Esophagus squamous epithelium (tissue), 5 donors: ENCODE results near the gene KRTDAP. TPM values are rescaled to one million over a fixed set of nuclear protein-coding genes. Genes with fewer than 3 reads are reported as not detected.
A peak's percentile ranks its signal among the peaks of the same experiment; 100 is the strongest.
"Not testable (repeated sequence)": the region's sequence is repeated elsewhere in the genome, so short reads cannot be mapped to it uniquely, and the experiment has no call there.

Experiments
- DNase-seq: peaks from one replicate; lab custom pipeline; 2025; lab: John Stamatoyannopoulos, UW
- H3K27ac ChIP-seq, 4 donors: fragments of 200-600 bp; sonication (generic); one replicate each; pipeline ENCODE4 v1.5.1; 2016 to 2019; ENCODE audit warnings: mild to moderate bottlenecking in 1 of 4
- H3K27me3 ChIP-seq, 4 donors: fragments of 200-600 bp; sonication (generic); 1 replicate in 3 of 4; 2 replicates in 1 of 4; pipeline versions ENCODE4 v1.5.1 to v1.6.0; 2017 to 2021; ENCODE audit warnings: antibody characterized with exemption in 1 of 4
- H3K36me3 ChIP-seq, 3 donors: fragments of 200-600 bp; sonication (generic); one replicate each; pipeline ENCODE4 v1.5.1; 2016 to 2019
- H3K4me1 ChIP-seq, 3 donors: fragments of 200-600 bp; sonication (generic); one replicate each; pipeline ENCODE4 v1.5.1; 2017 to 2019
- H3K4me3 ChIP-seq, 4 donors: fragments of 200-600 bp; sonication (generic); 1 replicate in 3 of 4; 2 replicates in 1 of 4; pipeline ENCODE4 v1.5.1; 2016 to 2019; ENCODE audit warnings: mild to moderate bottlenecking in 2 of 4, moderate library complexity in 1 of 4
- H3K9me3 ChIP-seq, 3 donors: fragments of 200-600 bp; sonication (generic); one replicate each; pipeline ENCODE4 v1.5.1; 2016 to 2019
- POLR2A ChIP-seq, 4 donors: fragments of 450-650 bp; IDR thresholded peaks; one replicate each; pipeline ENCODE4 v1.6.1; 2017; ENCODE audit warnings: antibody characterized with exemption in 4 of 4, mild to moderate bottlenecking in 4 of 4, moderate library complexity in 3 of 4
- WGBS, 2 donors: methylation state at CpG; one replicate each; pipeline ENCODE4 v1.1.5; 2018; 5-methylcytosine and 5-hydroxymethylcytosine counted together
- intact Hi-C: fragments of 100-400 bp; cut with DNase I; formaldehyde crosslinking; loops from one replicate; pipeline ENCODE4 v1.15.0; 2022
- total RNA-seq, 4 donors: library from RNA; depleted of rRNA; stranded (reverse); fragments of >200 nt; gene quantifications; one replicate each; pipeline ENCODE4 v1.1.0, GENCODE V29; 2016
- TF ChIP-seq, protein P1 (sequence below), 6 experiments: fragments of 450-650 bp in 4 of 6; fragments of 200-600 bp in 2 of 6; sonication (generic) in 2 of 6; IDR thresholded peaks; one replicate each; pipeline ENCODE4 v1.5.1; 2016 to 2019; ENCODE audit warnings: antibody characterized with exemption in 6 of 6, mild to moderate bottlenecking in 4 of 6, moderate library complexity in 4 of 6
- donor health status: DM: yes; HTN: yes; CAD: no.

Gene KRTDAP
- total RNA-seq, 4 donors from 2014 or later, result 4.6 to 656 (median 111) TPM

DNA sequence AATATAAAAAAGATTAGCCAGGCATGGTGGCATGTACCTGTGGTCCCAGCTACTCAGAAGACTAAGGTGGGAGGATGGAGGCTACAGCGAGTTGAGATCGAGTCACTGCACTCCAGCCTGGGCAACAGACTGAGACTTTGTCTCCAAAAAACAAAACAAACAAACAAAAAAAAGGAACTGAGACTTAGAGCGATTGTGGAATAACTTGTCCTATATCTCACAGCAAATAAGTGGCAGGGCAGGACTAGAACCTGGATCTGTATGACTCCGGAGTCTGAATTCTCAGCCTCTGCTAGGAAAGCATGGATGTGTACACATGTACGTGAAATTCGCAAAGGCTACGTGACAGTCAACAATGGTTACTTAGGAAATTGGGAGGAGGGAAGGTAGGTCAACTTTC, 20.1 kb downstream of the KRTDAP start:
- Histone ChIP-seq H3K4me3 (no peak overlapping the region), H3K4me1 (peaks cover 0 to 7% (median 0%) of the 10 kb centered on the region in 3 donors), H3K36me3 (no peaks in the 10 kb centered on the region), H3K27me3 (peaks cover 0 to 9% (median 0%) of the 10 kb centered on the region in 4 donors), H3K9me3 (no peaks in the 10 kb centered on the region), H3K27ac (no peak overlapping the region)
- no peak for DNase-seq
- intact Hi-C loops, result no loop called here
- TF ChIP-seq, protein P1, sequence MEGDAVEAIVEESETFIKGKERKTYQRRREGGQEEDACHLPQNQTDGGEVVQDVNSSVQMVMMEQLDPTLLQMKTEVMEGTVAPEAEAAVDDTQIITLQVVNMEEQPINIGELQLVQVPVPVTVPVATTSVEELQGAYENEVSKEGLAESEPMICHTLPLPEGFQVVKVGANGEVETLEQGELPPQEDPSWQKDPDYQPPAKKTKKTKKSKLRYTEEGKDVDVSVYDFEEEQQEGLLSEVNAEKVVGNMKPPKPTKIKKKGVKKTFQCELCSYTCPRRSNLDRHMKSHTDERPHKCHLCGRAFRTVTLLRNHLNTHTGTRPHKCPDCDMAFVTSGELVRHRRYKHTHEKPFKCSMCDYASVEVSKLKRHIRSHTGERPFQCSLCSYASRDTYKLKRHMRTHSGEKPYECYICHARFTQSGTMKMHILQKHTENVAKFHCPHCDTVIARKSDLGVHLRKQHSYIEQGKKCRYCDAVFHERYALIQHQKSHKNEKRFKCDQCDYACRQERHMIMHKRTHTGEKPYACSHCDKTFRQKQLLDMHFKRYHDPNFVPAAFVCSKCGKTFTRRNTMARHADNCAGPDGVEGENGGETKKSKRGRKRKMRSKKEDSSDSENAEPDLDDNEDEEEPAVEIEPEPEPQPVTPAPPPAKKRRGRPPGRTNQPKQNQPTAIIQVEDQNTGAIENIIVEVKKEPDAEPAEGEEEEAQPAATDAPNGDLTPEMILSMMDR (IDR thresholded peaks at IDR 0.05), result no peak
- TF ChIP-seq POLR2A (IDR thresholded peaks at IDR 0.05), result no peak
- 80 to 87% methylated on average over 7 of the region's 7 CpGs for WGBS, 2 donors

DNA sequence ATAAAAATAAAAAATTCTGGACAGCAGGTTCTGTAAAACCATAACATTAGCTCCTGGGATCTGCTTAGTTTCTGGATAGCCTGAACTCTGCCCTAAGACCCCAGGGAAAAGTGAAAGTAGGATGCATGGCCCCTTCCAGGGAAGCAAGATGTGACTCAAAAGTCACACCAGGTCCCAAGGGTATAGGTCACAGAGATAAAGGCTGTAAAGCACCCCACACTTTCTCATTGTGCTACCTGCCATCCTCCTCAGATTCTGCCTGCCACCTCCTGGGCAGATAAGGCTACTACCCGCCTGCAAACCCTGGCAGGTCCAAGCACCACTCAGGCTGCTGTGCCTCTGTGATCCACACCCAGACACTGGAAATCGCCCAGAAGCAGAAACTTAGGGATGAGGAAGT, 21.6 kb downstream of the KRTDAP start:
- Histone ChIP-seq H3K4me3 (no peak overlapping the region), H3K27ac (no peak overlapping the region), H3K36me3 (no peaks in the 10 kb centered on the region), H3K27me3 (peaks cover 0 to 9% (median 0%) of the 10 kb centered on the region in 4 donors), H3K9me3 (no peaks in the 10 kb centered on the region), H3K4me1 (peaks cover 0 to 7% (median 0%) of the 10 kb centered on the region in 3 donors)
- 17 to 26% methylated on average over 1 to 2 of the region's 2 CpGs for WGBS, 2 donors
- no peak for TF ChIP-seq POLR2A (IDR thresholded peaks at IDR 0.05)
- TF ChIP-seq, protein P1 (IDR thresholded peaks at IDR 0.05), result peak; percentile 52 to 85 (median 70)
- intact Hi-C loops, result no loop called here
- DNase-seq, result no peak

- intact Hi-C loops, result no loop called here
- no peak overlapping the region for H3K27ac ChIP-seq
- WGBS, 2 donors, result 64% methylated on average over 1 of the region's 1 CpG; no CpG with 5 or more reads in 1 of the 2 donors
- H3K4me1 ChIP-seq, result peaks cover 4 to 23% (median 4%) of the 10 kb centered on the region in 3 donors
- H3K4me3 ChIP-seq, result no peak overlapping the region
- H3K9me3 ChIP-seq, result no peaks in the 10 kb centered on the region
- no peaks in the 10 kb centered on the region for H3K36me3 ChIP-seq
- H3K27me3 ChIP-seq, result peaks cover 0 to 14% (median 0%) of the 10 kb centered on the region in 4 donors
- DNase-seq, result no peak
- TF ChIP-seq, protein P1 (IDR thresholded peaks at IDR 0.05), result no peak
- no peak for TF ChIP-seq POLR2A (IDR thresholded peaks at IDR 0.05)
Observed at GRCh38 chr19:35466259-35466658, 24.0 kb downstream of the KRTDAP start.

GRCh38 chr19:35462956-35463355, 27.3 kb downstream of the KRTDAP start:
- WGBS, 2 donors, result 57 to 60% methylated on average over 7 of the region's 7 CpGs
- H3K36me3 ChIP-seq, H3K27me3 ChIP-seq, H3K27ac ChIP-seq, intact Hi-C loops, H3K9me3 ChIP-seq, DNase-seq, H3K4me3 ChIP-seq: not testable (repeated sequence)
- peaks cover 12 to 39% (median 15%) of the 10 kb centered on the region in 3 donors for H3K4me1 ChIP-seq

- Histone ChIP-seq H3K27ac (peak overlapping the region in 2 of 4 donors; percentile 14 to 44), H3K9me3 (no peaks in the 10 kb centered on the region), H3K36me3 (no peaks in the 10 kb centered on the region), H3K4me1 (peaks cover 12 to 39% (median 15%) of the 10 kb centered on the region in 3 donors), H3K4me3 (no peak overlapping the region), H3K27me3 (peaks cover 0 to 9% (median 0%) of the 10 kb centered on the region in 4 donors)
- TF ChIP-seq, protein P1 (IDR thresholded peaks at IDR 0.05), result no peak
- TF ChIP-seq POLR2A (IDR thresholded peaks at IDR 0.05), result no peak
- DNase-seq, result no peak
- 23 to 41% methylated on average over 6 of the region's 6 CpGs for WGBS, 2 donors
- intact Hi-C loops, result no loop called here
Observed at GRCh38 chr19:35462476-35462953, 27.7 kb downstream of the KRTDAP start.

DNA sequence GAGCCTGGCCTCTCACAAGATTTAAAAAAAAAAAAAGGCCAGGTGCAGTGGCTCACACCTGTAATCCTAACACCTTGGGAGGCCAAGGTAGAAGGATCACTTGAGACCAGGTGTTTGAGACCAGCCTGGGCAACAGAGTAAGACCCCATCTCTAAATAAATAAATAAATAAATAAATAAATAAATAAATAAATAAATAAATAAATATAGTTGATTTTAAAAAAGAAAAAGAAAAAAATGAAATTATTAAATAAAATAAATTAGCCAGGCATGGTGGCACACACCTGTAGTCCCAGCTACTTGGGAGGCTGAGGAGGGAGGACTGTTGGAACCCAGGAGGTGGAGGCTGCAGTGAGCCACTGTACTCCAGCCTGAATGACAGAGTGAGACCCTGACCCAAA, 28.5 kb downstream of the KRTDAP start:
- intact Hi-C loops, H3K4me3 ChIP-seq, H3K36me3 ChIP-seq, H3K27me3 ChIP-seq, H3K9me3 ChIP-seq, DNase-seq: not testable (repeated sequence)
- Histone ChIP-seq H3K4me1 (peaks cover 12 to 34% (median 15%) of the 10 kb centered on the region in 3 donors), H3K27ac (peak overlapping the region in 1 of 4 donors; percentile 44)
